ENCODE results near the gene FAM3D.

FAM3D gene

GRCh38 chr3:58629629-58630028, 36.9 kb downstream of the FAM3D start:
- no peaks in the 10 kb centered on the region for H3K9me3 ChIP-seq (ENCODE audit: low read depth, low read length)
- no peak for DNase-seq (ENCODE audit: low read depth, low spot score)
- no peak overlapping the region for H3K4me3 ChIP-seq
- no peak overlapping the region for H3K9ac ChIP-seq (ENCODE audit: insufficient read length)
- no peaks in the 10 kb centered on the region for H3K36me3 ChIP-seq (ENCODE audit: insufficient read depth, low read length)
- TF ChIP-seq FOXP2 (optimal IDR thresholded peaks at IDR 0.05; ENCODE audit: control extremely low read depth, extremely low read length, insufficient read depth) (no peak), EZH2 (IDR thresholded peaks at IDR 0.05) (no peak), POLR2AphosphoS5 (IDR thresholded peaks at IDR 0.05; ENCODE audit: borderline replicate concordance, low read depth, low read length) (no peak)
- no peak overlapping the region for H3K27ac ChIP-seq

- Histone ChIP-seq H3K4me3 (peak overlapping the region; percentile 36), H3K36me3 (ENCODE audit: insufficient read depth, low read length) (no peaks in the 10 kb centered on the region), H3K9me3 (ENCODE audit: low read depth, low read length) (no peaks in the 10 kb centered on the region), H3K27ac (peak overlapping the region; percentile 76), H3K9ac (ENCODE audit: insufficient read length) (no peak overlapping the region)
- DNase-seq (ENCODE audit: low read depth, low spot score), result peak; percentile 52
- no peak for TF ChIP-seq FOXP2 (optimal IDR thresholded peaks at IDR 0.05; ENCODE audit: control extremely low read depth, extremely low read length, insufficient read depth)
- no peak for TF ChIP-seq EZH2 (IDR thresholded peaks at IDR 0.05)
- TF ChIP-seq POLR2AphosphoS5 (IDR thresholded peaks at IDR 0.05; ENCODE audit: borderline replicate concordance, low read depth, low read length), result no peak
These were observed 37.6 kb downstream of the FAM3D start for GRCh38 chr3:58628823-58629562.

- no peaks in the 10 kb centered on the region for H3K9me3 ChIP-seq (ENCODE audit: low read depth, low read length)
- TF ChIP-seq POLR2AphosphoS5 (IDR thresholded peaks at IDR 0.05; ENCODE audit: borderline replicate concordance, low read depth, low read length) (no peak), EZH2 (IDR thresholded peaks at IDR 0.05) (no peak), FOXP2 (optimal IDR thresholded peaks at IDR 0.05; ENCODE audit: control extremely low read depth, extremely low read length, insufficient read depth) (no peak)
- DNase-seq (ENCODE audit: low read depth, low spot score), result no peak
- H3K4me3 ChIP-seq, result no peak overlapping the region
- no peaks in the 10 kb centered on the region for H3K36me3 ChIP-seq (ENCODE audit: insufficient read depth, low read length)
- H3K9ac ChIP-seq (ENCODE audit: insufficient read length), result no peak overlapping the region
- no peak overlapping the region for H3K27ac ChIP-seq
These were observed 38.6 kb downstream of the FAM3D start for GRCh38 chr3:58627941-58628340.

- no peak for DNase-seq (ENCODE audit: low read depth, low spot score)
- no peak overlapping the region for H3K27ac ChIP-seq
- H3K9ac ChIP-seq (ENCODE audit: insufficient read length), result no peak overlapping the region
- H3K9me3 ChIP-seq (ENCODE audit: low read depth, low read length), result no peaks in the 10 kb centered on the region
- no peaks in the 10 kb centered on the region for H3K36me3 ChIP-seq (ENCODE audit: insufficient read depth, low read length)
- H3K4me3 ChIP-seq, result no peak overlapping the region
- TF ChIP-seq POLR2AphosphoS5 (IDR thresholded peaks at IDR 0.05; ENCODE audit: borderline replicate concordance, low read depth, low read length) (no peak), EZH2 (IDR thresholded peaks at IDR 0.05) (no peak), FOXP2 (optimal IDR thresholded peaks at IDR 0.05; ENCODE audit: control extremely low read depth, extremely low read length, insufficient read depth) (no peak)
These were observed 39.0 kb downstream of the FAM3D start for GRCh38 chr3:58627570-58627885.

GRCh38 chr3:58626841-58627569, 39.6 kb downstream of the FAM3D start:
- TF ChIP-seq POLR2AphosphoS5 (IDR thresholded peaks at IDR 0.05; ENCODE audit: borderline replicate concordance, low read depth, low read length) (no peak), EZH2 (IDR thresholded peaks at IDR 0.05) (no peak), FOXP2 (optimal IDR thresholded peaks at IDR 0.05; ENCODE audit: control extremely low read depth, extremely low read length, insufficient read depth) (no peak)
- Histone ChIP-seq H3K9ac (ENCODE audit: insufficient read length) (no peak overlapping the region), H3K36me3 (ENCODE audit: insufficient read depth, low read length) (no peaks in the 10 kb centered on the region), H3K4me3 (no peak overlapping the region), H3K27ac (no peak overlapping the region), H3K9me3 (ENCODE audit: low read depth, low read length) (no peaks in the 10 kb centered on the region)
- no peak for DNase-seq (ENCODE audit: low read depth, low spot score)

- no peak for DNase-seq (ENCODE audit: low read depth, low spot score)
- Histone ChIP-seq H3K4me3 (no peak overlapping the region), H3K36me3 (ENCODE audit: insufficient read depth, low read length) (no peaks in the 10 kb centered on the region), H3K9me3 (ENCODE audit: low read depth, low read length) (no peaks in the 10 kb centered on the region), H3K27ac (no peak overlapping the region), H3K9ac (ENCODE audit: insufficient read length) (no peak overlapping the region)
- TF ChIP-seq FOXP2 (optimal IDR thresholded peaks at IDR 0.05; ENCODE audit: control extremely low read depth, extremely low read length, insufficient read depth) (no peak), EZH2 (IDR thresholded peaks at IDR 0.05) (no peak), POLR2AphosphoS5 (IDR thresholded peaks at IDR 0.05; ENCODE audit: borderline replicate concordance, low read depth, low read length) (no peak)
These were observed 41.3 kb downstream of the FAM3D start for GRCh38 chr3:58625196-58625824.

- Histone ChIP-seq H3K27ac (no peak overlapping the region), H3K4me3 (no peak overlapping the region), H3K9me3 (ENCODE audit: low read depth, low read length) (no peaks in the 10 kb centered on the region), H3K36me3 (ENCODE audit: insufficient read depth, low read length) (no peaks in the 10 kb centered on the region), H3K9ac (ENCODE audit: insufficient read length) (no peak overlapping the region)
- no peak for TF ChIP-seq FOXP2 (optimal IDR thresholded peaks at IDR 0.05; ENCODE audit: control extremely low read depth, extremely low read length, insufficient read depth)
- no peak for TF ChIP-seq EZH2 (IDR thresholded peaks at IDR 0.05)
- TF ChIP-seq POLR2AphosphoS5 (IDR thresholded peaks at IDR 0.05; ENCODE audit: borderline replicate concordance, low read depth, low read length), result no peak
- no peak for DNase-seq (ENCODE audit: low read depth, low spot score)
These were observed 42.0 kb downstream of the FAM3D start for GRCh38 chr3:58624550-58624949.

GRCh38 chr3:58623961-58624360, 42.6 kb downstream of the FAM3D start:
- no peak for DNase-seq (ENCODE audit: low read depth, low spot score)
- Histone ChIP-seq H3K27ac (no peak overlapping the region), H3K4me3 (no peak overlapping the region), H3K9me3 (ENCODE audit: low read depth, low read length) (no peaks in the 10 kb centered on the region), H3K36me3 (ENCODE audit: insufficient read depth, low read length) (no peaks in the 10 kb centered on the region), H3K9ac (ENCODE audit: insufficient read length) (no peak overlapping the region)
- no peak for TF ChIP-seq EZH2 (IDR thresholded peaks at IDR 0.05)
- TF ChIP-seq POLR2AphosphoS5 (IDR thresholded peaks at IDR 0.05; ENCODE audit: borderline replicate concordance, low read depth, low read length), result no peak
- TF ChIP-seq FOXP2 (optimal IDR thresholded peaks at IDR 0.05; ENCODE audit: control extremely low read depth, extremely low read length, insufficient read depth), result no peak

Data from SK-N-MC (cell line).